ENCODE data around the gene CYP26B1. TPM values are rescaled to one million over a fixed set of nuclear protein-coding genes. Genes with fewer than 3 reads are reported as not detected.

Gene CYP26B1
- total RNA-seq, 1 experiment from 2014 or later = 1.3 TPM

- Histone ChIP-seq H3K4me1 (replicated peaks; ENCODE audit: insufficient read depth) (no peaks in the 10 kb centered on the region), H4K20me1 (ENCODE audit: insufficient read depth) (no peaks in the 10 kb centered on the region), H3K4me3 (no peak overlapping the region), H3K27me3 (ENCODE audit: insufficient read depth, low read depth) (no peaks in the 10 kb centered on the region), H3K36me3 (ENCODE audit: low read depth) (no peaks in the 10 kb centered on the region), H3K27ac (no peak overlapping the region), H3K9me2 (ENCODE audit: insufficient read depth) (no peaks in the 10 kb centered on the region), H3F3A (ENCODE audit: insufficient read depth, low read depth) (no peaks in the 10 kb centered on the region), H2AFZ (no peak overlapping the region), H3K79me2 (ENCODE audit: low read depth) (no peaks in the 10 kb centered on the region), H3K9me3 (ENCODE audit: insufficient read depth, low read depth) (no peaks in the 10 kb centered on the region), H3K4me2 (no peak overlapping the region)
- BruUV-seq (replicated peaks) = no TSS peak
- no peak for DNase-seq
- TF ChIP-seq, protein P1, sequence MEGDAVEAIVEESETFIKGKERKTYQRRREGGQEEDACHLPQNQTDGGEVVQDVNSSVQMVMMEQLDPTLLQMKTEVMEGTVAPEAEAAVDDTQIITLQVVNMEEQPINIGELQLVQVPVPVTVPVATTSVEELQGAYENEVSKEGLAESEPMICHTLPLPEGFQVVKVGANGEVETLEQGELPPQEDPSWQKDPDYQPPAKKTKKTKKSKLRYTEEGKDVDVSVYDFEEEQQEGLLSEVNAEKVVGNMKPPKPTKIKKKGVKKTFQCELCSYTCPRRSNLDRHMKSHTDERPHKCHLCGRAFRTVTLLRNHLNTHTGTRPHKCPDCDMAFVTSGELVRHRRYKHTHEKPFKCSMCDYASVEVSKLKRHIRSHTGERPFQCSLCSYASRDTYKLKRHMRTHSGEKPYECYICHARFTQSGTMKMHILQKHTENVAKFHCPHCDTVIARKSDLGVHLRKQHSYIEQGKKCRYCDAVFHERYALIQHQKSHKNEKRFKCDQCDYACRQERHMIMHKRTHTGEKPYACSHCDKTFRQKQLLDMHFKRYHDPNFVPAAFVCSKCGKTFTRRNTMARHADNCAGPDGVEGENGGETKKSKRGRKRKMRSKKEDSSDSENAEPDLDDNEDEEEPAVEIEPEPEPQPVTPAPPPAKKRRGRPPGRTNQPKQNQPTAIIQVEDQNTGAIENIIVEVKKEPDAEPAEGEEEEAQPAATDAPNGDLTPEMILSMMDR (conservative IDR thresholded peaks at IDR 0.05) = no peak
- TF ChIP-seq EZH2 (IDR thresholded peaks at IDR 0.05; ENCODE audit: low read depth) = no peak
- ChIA-PET POLR2A (ENCODE audit: unreplicated experiment) (no interaction called here), CTCF (no interaction called here)
- intact Hi-C loops (cut with micrococcal nuclease; ENCODE audit: unreplicated experiment) = no loop called here
Measured at GRCh38 chr2:72085513-72085912, 62.1 kb downstream of the CYP26B1 start.

DNA sequence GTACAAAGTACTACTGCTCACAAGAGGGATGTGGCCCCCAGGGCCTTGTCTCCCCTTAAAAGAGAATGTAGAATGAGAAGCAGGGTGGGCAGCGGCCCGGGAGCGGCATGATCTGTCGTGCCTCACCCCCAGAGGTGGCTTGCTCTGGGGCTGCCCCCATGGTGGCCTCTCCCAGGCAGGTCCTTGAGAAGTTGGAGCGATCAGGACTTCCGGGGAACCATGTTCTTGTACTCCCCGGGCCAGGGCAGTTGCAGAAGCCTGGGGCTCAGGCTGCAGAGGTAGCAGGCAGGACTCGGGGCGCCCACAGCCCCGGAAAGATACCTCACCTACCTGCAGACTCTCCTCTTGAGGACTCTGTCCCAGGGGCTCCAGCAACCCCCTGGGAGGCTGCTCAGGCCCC, 62.6 kb downstream of the CYP26B1 start:
- Histone ChIP-seq H3K36me3 (ENCODE audit: low read depth) (no peaks in the 10 kb centered on the region), H3K27ac (no peak overlapping the region), H3F3A (ENCODE audit: insufficient read depth, low read depth) (no peaks in the 10 kb centered on the region), H2AFZ (no peak overlapping the region), H3K9me2 (ENCODE audit: insufficient read depth) (no peaks in the 10 kb centered on the region), H3K79me2 (ENCODE audit: low read depth) (no peaks in the 10 kb centered on the region), H3K27me3 (ENCODE audit: insufficient read depth, low read depth) (no peaks in the 10 kb centered on the region), H3K4me3 (no peak overlapping the region), H3K9me3 (ENCODE audit: insufficient read depth, low read depth) (no peaks in the 10 kb centered on the region), H4K20me1 (ENCODE audit: insufficient read depth) (no peaks in the 10 kb centered on the region), H3K4me2 (no peak overlapping the region), H3K4me1 (replicated peaks; ENCODE audit: insufficient read depth) (no peaks in the 10 kb centered on the region)
- ChIA-PET POLR2A (ENCODE audit: unreplicated experiment) (no interaction called here), CTCF (no interaction called here)
- BruUV-seq (replicated peaks) = no TSS peak
- TF ChIP-seq EZH2 (IDR thresholded peaks at IDR 0.05; ENCODE audit: low read depth) = no peak
- TF ChIP-seq, protein P1 (conservative IDR thresholded peaks at IDR 0.05) = no peak
- intact Hi-C loops (cut with micrococcal nuclease; ENCODE audit: unreplicated experiment) = no loop called here
- no peak for DNase-seq

DNA sequence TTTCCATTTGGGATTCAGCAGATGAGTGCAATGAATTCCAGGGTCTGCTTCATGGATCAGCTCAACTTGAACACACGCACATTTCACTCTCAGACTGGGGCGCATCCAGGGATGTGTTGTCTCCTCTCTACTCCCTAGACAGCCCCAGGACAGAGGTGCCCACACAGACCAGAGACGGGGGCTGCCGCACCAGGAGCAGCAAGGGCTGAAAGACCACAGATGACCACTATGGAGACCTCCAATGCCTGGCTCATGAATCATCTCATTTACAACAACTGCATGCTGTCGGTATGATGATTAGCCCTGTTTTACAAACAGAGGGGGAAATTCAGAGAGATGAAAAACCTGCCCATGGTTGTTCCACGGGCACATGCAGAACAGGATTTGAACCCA, 63.1 kb downstream of the CYP26B1 start:
- H3K27ac ChIP-seq = no peak overlapping the region
- H3K9me2 ChIP-seq (ENCODE audit: insufficient read depth) = no peaks in the 10 kb centered on the region
- H3K27me3 ChIP-seq (ENCODE audit: insufficient read depth, low read depth) = no peaks in the 10 kb centered on the region
- H3K4me2 ChIP-seq = no peak overlapping the region
- intact Hi-C loops (cut with micrococcal nuclease; ENCODE audit: unreplicated experiment) = no loop called here
- no peak overlapping the region for H3K4me3 ChIP-seq
- H2AFZ ChIP-seq = no peak overlapping the region
- no peaks in the 10 kb centered on the region for H4K20me1 ChIP-seq (ENCODE audit: insufficient read depth)
- no peak for TF ChIP-seq EZH2 (IDR thresholded peaks at IDR 0.05; ENCODE audit: low read depth)
- TF ChIP-seq, protein P1 (conservative IDR thresholded peaks at IDR 0.05) = no peak
- no peaks in the 10 kb centered on the region for H3K79me2 ChIP-seq (ENCODE audit: low read depth)
- H3F3A ChIP-seq (ENCODE audit: insufficient read depth, low read depth) = no peaks in the 10 kb centered on the region
- H3K36me3 ChIP-seq (ENCODE audit: low read depth) = no peaks in the 10 kb centered on the region
- no peak for DNase-seq
- no TSS peak for BruUV-seq (replicated peaks)
- H3K9me3 ChIP-seq (ENCODE audit: insufficient read depth, low read depth) = no peaks in the 10 kb centered on the region
- ChIA-PET CTCF (no interaction called here), POLR2A (ENCODE audit: unreplicated experiment) (no interaction called here)
- no peaks in the 10 kb centered on the region for H3K4me1 ChIP-seq (replicated peaks; ENCODE audit: insufficient read depth)
